NCI-H2107 treated with DMSO at 0.1 percent for 48 hours (cell line): ENCODE data around the gene RAPGEF3.

Experiments
- DNase-seq: peaks from one replicate; lab custom pipeline; 2025; ENCODE audit not compliant: unreplicated experiment; lab: John Stamatoyannopoulos, UW

RAPGEF3 gene

DNA sequence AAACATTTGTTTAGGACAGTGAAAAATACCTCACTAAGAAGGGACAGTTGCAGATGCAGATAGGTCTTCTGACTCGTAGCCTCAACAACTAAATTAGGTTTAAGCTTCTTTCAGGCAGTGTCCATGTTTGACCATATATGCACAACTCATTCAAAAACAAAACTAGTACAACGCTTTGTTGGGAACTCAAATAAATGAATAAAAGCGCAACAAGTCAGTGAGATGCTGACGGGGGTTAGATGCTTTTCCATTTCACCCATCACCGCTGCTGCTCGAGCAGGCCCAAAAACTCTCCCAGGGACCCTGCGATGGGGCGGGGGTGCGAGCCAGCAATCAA lies 53.5 kb downstream of the RAPGEF3 start:
- DNase-seq = no peak

DNA sequence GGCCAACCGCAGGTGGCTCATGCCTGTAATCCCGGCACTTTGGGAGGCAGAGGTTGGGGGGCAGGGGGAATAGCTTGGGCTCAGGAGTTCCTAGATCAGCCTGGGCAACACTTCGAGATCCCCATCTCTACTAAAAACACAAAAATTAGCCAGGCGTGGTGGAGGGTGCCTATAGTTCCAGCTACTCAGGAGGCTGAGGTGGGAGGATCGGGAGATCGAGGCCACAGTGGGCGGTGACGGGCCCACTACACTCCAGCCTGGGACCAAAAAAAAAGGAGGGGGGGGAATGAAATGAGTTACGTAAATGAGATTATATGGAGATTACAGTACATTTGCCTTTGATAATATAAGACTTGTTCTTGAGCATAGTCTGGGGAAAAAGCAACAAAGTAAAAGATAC lies 54.0 kb downstream of the RAPGEF3 start:
- DNase-seq = no peak

DNA sequence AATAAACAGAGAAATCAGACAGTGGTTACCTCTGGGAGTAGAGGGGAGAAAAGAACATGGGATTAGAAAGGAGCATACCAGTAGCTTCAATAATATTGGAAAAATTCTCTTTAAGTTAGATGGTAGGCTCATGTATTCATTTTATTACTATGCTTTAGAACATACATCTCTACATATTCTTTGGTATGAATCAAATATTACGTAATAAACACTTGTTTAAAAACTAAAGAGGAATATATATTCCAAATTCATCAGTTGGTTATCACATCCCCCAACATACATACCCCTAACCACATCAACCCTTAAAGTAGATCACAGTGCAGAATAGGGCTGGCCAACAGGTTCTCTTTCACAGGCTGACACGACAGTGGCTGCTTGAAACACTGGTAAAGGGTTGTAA lies 58.4 kb downstream of the RAPGEF3 start:
- DNase-seq = no peak

DNA sequence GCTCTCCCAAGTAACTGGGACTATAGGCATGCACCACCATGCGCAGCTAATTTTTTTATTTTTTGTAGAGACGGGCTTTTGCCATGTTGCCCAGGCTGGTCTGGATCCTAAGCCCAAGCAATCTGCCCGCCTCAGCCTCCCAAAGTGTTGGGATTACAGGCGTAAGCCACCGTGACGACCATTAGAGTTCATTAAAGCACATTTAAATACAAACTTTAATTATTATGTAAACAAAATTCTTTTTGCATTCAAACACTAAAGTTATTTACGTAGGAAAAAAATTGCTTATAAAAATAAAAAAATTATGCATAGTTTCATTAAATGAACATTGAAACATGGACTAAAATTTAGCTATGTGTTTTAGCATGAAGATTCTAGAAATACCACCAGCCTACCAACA lies 60.0 kb downstream of the RAPGEF3 start:
- no peak for DNase-seq

DNA sequence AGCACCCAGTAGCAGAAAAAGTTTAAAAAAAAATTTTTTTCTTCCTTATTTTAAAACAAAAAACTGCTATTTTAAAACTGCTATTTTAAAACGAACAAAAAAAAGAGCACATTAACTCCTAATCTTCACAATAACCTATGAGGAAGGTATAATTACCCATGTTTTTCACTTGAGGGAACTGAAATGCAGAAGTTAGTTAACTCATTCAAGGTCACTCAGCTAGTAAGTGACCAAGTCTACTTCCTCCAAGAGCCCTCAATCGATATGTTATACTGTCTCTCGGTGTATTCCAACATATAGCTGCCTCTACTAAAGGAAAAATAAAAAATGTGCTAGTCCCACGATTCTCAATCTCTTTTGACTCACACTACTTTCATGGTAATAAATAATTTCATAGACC lies 60.6 kb downstream of the RAPGEF3 start:
- no peak for DNase-seq

DNA sequence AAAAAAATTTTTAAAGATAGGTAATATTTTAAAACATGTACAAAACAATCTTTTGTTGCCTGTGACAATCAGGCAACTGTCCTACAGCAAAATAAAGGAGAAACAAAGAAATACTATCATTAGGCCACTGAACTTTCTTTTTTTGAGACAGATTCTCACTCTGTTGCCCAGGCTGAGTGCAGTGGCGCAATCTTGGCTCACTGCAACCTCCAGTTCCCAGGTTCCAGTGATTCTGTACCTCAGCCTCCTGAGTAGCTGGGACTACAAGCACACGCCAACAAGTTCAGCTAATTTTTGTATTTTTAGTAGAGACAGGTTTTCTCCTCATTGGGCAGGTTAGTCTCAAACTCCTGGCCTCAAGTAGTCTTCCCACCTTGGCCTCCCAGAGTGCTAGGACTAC lies 69.5 kb downstream of the RAPGEF3 start:
- DNase-seq = no peak

DNA sequence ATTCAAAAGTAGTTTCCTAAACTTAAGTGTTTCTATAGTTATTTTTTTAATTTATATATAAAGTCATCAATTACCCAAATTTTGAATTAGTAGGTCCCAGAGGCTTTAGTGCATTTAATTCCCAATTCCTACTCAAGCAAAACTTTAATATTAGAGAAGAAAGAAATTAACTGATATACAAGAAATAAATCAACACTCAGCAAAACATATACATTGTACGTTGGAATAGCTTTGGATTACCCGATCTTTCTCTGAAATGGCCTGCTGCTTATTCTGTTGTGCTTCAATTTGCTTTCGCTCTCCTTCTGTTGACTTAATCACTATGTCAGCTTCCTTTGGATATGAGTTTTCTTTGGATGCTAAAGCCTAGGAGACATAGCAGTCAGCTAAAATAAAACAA lies 71.0 kb downstream of the RAPGEF3 start:
- no peak for DNase-seq

DNA sequence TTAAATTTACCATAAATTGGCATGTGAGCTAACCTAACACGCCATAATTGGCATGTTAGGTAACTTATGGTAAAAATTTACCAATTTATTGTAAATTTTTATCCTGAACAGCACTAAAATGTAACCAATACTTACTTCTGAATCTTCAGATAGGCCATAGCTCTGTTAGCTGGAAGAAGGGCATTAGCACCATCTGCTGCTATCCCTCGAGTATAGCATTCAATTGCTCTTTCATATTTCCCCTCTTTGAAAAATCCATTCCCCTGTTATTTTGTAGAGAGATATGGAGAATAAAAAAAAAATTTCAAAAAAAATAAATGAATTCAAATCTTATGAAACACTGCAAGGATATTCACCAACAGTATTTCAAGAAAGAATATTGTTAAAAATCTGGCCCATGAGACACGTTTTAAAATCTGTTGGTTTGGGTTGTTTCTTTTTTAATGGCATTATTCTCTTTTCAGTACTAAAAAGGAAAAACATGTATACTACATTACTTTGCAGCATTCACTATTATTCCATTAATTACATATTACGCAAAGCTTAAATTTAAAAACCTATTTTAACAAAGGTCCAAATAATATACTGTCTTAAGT lies 71.9 kb downstream of the RAPGEF3 start:
- peak; percentile 8 for DNase-seq
